Lower lobe of right lung (tissue), 2 donors: ENCODE results near the gene SERPIND1. TPM values are rescaled to one million over a fixed set of nuclear protein-coding genes. Genes with fewer than 3 reads are reported as not detected.
"Not testable (repeated sequence)": the region's sequence is repeated elsewhere in the genome, so short reads cannot be mapped to it uniquely, and the experiment has no call there.

ENCODE experiments used
- ATAC-seq, 2 donors: fragments of 200-7000 bp; cut with Tn5 transposase; one replicate each; pipeline ENCODE4 v1.9.1; 2020 to 2022; ENCODE audit warnings: mild to moderate bottlenecking in 2 of 2, moderate library complexity in 2 of 2
- DNase-seq: peaks from one replicate; pipeline ENCODE4 v3.0.0-alpha.2; 2020
- H3K27ac ChIP-seq: fragments of 200-600 bp; one replicate; pipeline ENCODE4 v1.8.0; 2022
- H3K27me3 ChIP-seq: fragments of 200-600 bp; one replicate; pipeline ENCODE4 v1.8.0; 2022; ENCODE audit warnings: low read depth
- H3K36me3 ChIP-seq: fragments of 200-600 bp; one replicate; pipeline ENCODE4 v1.8.0; 2022; ENCODE audit warnings: mild to moderate bottlenecking
- H3K4me1 ChIP-seq: fragments of 200-600 bp; one replicate; pipeline ENCODE4 v1.8.0; 2022
- H3K4me3 ChIP-seq: fragments of 200-600 bp; one replicate; pipeline ENCODE4 v1.8.0; 2022; ENCODE audit warnings: mild to moderate bottlenecking
- H3K9me3 ChIP-seq: fragments of 200-600 bp; one replicate; pipeline ENCODE4 v1.8.0; 2022
- CTCF ChIP-seq: fragments of 200-600 bp; IDR thresholded peaks from one replicate; pipeline ENCODE4 v1.8.0; 2022; ENCODE audit warnings: antibody characterized with exemption, mild to moderate bottlenecking
- intact Hi-C: fragments of 100-400 bp; cut with DNase I; formaldehyde crosslinking; loops from one replicate; pipeline ENCODE4 v1.11.0; 2022
- total RNA-seq: library from RNA; stranded (reverse); fragmentation: NEBNext Ultra II Directional; extraction: Animal tissue kit (Norgen Biotek cat#: 25700); gene quantifications from one replicate; pipeline ENCODE4 v1.2.1, GENCODE V29; 2021
- donor health status: DM: no; HTN: yes; CAD: no; lungs with severe emphysema.

Gene SERPIND1
- total RNA-seq, 1 donor from 2014 or later: 0.24 TPM

- no peaks in the 10 kb centered on the region for H3K4me1 ChIP-seq
- peaks cover 90% of the 10 kb centered on the region for H3K36me3 ChIP-seq
- DNase-seq (no peak), ATAC-seq (no peak)
- H3K27me3 ChIP-seq: no peaks in the 10 kb centered on the region
- intact Hi-C loops: no loop called here
- no peaks in the 10 kb centered on the region for H3K9me3 ChIP-seq
- TF ChIP-seq CTCF: no peak
- no peak overlapping the region for H3K4me3 ChIP-seq
- H3K27ac ChIP-seq: no peak overlapping the region
Observed at GRCh38 chr22:20825624-20826023, 51.7 kb downstream of the SERPIND1 start.

- H3K4me3 ChIP-seq, H3K9me3 ChIP-seq, H3K4me1 ChIP-seq, H3K27ac ChIP-seq, intact Hi-C loops, ATAC-seq, DNase-seq, H3K27me3 ChIP-seq: not testable (repeated sequence)
- H3K36me3 ChIP-seq: peaks cover 93% of the 10 kb centered on the region
Observed at GRCh38 chr22:20826373-20827152, 52.6 kb downstream of the SERPIND1 start.

- no peak overlapping the region for H3K27ac ChIP-seq
- H3K4me3 ChIP-seq: no peak overlapping the region
- intact Hi-C loops: no loop called here
- no peaks in the 10 kb centered on the region for H3K27me3 ChIP-seq
- DNase-seq (no peak), ATAC-seq (no peak)
- no peak for TF ChIP-seq CTCF
- H3K36me3 ChIP-seq: peaks cover 94% of the 10 kb centered on the region
- H3K4me1 ChIP-seq: no peaks in the 10 kb centered on the region
- no peaks in the 10 kb centered on the region for H3K9me3 ChIP-seq
Observed at GRCh38 chr22:20829491-20830134, 55.7 kb downstream of the SERPIND1 start.

- H3K27me3 ChIP-seq: no peaks in the 10 kb centered on the region
- TF ChIP-seq CTCF: no peak
- H3K4me3 ChIP-seq: no peak overlapping the region
- DNase-seq (no peak), ATAC-seq (peak in 1 of 2 donors; percentile 19)
- intact Hi-C loops: no loop called here
- H3K9me3 ChIP-seq: no peaks in the 10 kb centered on the region
- no peaks in the 10 kb centered on the region for H3K4me1 ChIP-seq
- peaks cover 67% of the 10 kb centered on the region for H3K36me3 ChIP-seq
- no peak overlapping the region for H3K27ac ChIP-seq
Observed at GRCh38 chr22:20833225-20833665, 59.3 kb downstream of the SERPIND1 start.

GRCh38 chr22:20834206-20834605, 60.3 kb downstream of the SERPIND1 start:
- intact Hi-C loops: no loop called here
- Histone ChIP-seq H3K9me3 (no peaks in the 10 kb centered on the region), H3K36me3 (peaks cover 58% of the 10 kb centered on the region), H3K4me1 (no peaks in the 10 kb centered on the region), H3K4me3 (no peak overlapping the region), H3K27ac (no peak overlapping the region), H3K27me3 (no peaks in the 10 kb centered on the region)
- no peak for DNase-seq
- TF ChIP-seq CTCF: no peak
- ATAC-seq: no peak

- no peak for TF ChIP-seq CTCF
- no peak for ATAC-seq
Observed at GRCh38 chr22:20834725-20835124, 60.8 kb downstream of the SERPIND1 start.

More at GRCh38 chr22:20834725-20835124, 60.8 kb downstream of the SERPIND1 start:
- no peaks in the 10 kb centered on the region for H3K9me3 ChIP-seq
- H3K36me3 ChIP-seq: peaks cover 52% of the 10 kb centered on the region
- intact Hi-C loops: no loop called here
- no peaks in the 10 kb centered on the region for H3K4me1 ChIP-seq
- no peak overlapping the region for H3K4me3 ChIP-seq
- H3K27me3 ChIP-seq: no peaks in the 10 kb centered on the region
- H3K27ac ChIP-seq: no peak overlapping the region
- DNase-seq: no peak
